ENCODE data around the gene THTPA. TPM values are rescaled to one million over a fixed set of nuclear protein-coding genes. Genes with fewer than 3 reads are reported as not detected.
A peak's percentile ranks its signal among the peaks of the same experiment; 100 is the strongest.

THTPA gene
- total and polyA plus RNA-seq, 2 of the 13 experiments (the other 11 are each of a cell fraction or from before 2014, with no cell fraction given) = 7.4 to 8.7 TPM

GRCh38 chr14:23583761-23584526 lies 27.9 kb downstream of the THTPA start (continued):
- peak; percentile 63 for TF ChIP-seq THRA (CRISPR knock-in tag; IDR thresholded peaks at IDR 0.05; ENCODE audit: borderline replicate concordance)
- TF ChIP-seq PHF8 (CRISPR knock-in tag; IDR thresholded peaks at IDR 0.05) = peak; percentile 58
- peak in 1 of 2 experiments; percentile 94; a peak in 2 of 4 replicates for TF ChIP-seq POLR2A (IDR thresholded peaks at IDR 0.05; ENCODE audit: insufficient read depth in 1 of 2, low read depth in 2 of 2, low read length in 2 of 2)
- peak; percentile 97 for TF ChIP-seq ZNF607 (CRISPR knock-in tag; IDR thresholded peaks at IDR 0.05; ENCODE audit: borderline replicate concordance)
- TF ChIP-seq ZNF431 (CRISPR knock-in tag; IDR thresholded peaks at IDR 0.05; ENCODE audit: borderline replicate concordance, low read depth) = peak; percentile 96; the same call in 1 of the 2 replicates
- TF ChIP-seq ZNF7 (CRISPR knock-in tag; IDR thresholded peaks at IDR 0.05) = peak; percentile 71
- TF ChIP-seq SMAD3 (CRISPR knock-in tag; IDR thresholded peaks at IDR 0.05) = peak; percentile 95
- TF ChIP-seq, protein P1, sequence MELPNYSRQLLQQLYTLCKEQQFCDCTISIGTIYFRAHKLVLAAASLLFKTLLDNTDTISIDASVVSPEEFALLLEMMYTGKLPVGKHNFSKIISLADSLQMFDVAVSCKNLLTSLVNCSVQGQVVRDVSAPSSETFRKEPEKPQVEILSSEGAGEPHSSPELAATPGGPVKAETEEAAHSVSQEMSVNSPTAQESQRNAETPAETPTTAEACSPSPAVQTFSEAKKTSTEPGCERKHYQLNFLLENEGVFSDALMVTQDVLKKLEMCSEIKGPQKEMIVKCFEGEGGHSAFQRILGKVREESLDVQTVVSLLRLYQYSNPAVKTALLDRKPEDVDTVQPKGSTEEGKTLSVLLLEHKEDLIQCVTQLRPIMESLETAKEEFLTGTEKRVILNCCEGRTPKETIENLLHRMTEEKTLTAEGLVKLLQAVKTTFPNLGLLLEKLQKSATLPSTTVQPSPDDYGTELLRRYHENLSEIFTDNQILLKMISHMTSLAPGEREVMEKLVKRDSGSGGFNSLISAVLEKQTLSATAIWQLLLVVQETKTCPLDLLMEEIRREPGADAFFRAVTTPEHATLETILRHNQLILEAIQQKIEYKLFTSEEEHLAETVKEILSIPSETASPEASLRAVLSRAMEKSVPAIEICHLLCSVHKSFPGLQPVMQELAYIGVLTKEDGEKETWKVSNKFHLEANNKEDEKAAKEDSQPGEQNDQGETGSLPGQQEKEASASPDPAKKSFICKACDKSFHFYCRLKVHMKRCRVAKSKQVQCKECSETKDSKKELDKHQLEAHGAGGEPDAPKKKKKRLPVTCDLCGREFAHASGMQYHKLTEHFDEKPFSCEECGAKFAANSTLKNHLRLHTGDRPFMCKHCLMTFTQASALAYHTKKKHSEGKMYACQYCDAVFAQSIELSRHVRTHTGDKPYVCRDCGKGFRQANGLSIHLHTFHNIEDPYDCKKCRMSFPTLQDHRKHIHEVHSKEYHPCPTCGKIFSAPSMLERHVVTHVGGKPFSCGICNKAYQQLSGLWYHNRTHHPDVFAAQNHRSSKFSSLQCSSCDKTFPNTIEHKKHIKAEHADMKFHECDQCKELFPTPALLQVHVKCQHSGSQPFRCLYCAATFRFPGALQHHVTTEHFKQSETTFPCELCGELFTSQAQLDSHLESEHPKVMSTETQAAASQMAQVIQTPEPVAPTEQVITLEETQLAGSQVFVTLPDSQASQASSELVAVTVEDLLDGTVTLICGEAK (IDR thresholded peaks at IDR 0.05) = peak; percentile 32; the same call in 1 of the 2 replicates
- TF ChIP-seq, protein P1 (CRISPR knock-in tag; IDR thresholded peaks at IDR 0.05) = peak; percentile 65
- TF ChIP-seq IRF2 (CRISPR knock-in tag; IDR thresholded peaks at IDR 0.05) = peak; percentile 98
- peak; percentile 79; the same call in 1 of the 2 replicates for TF ChIP-seq DMAP1 (CRISPR knock-in tag; IDR thresholded peaks at IDR 0.05)
- TF ChIP-seq ZNF101 (CRISPR knock-in tag; IDR thresholded peaks at IDR 0.05; ENCODE audit: borderline replicate concordance, low read depth) = peak; percentile 92; the same call in 1 of the 2 replicates
- peak; percentile 94 for TF ChIP-seq TARDBP (CRISPR knock-in tag; IDR thresholded peaks at IDR 0.05)
- peak; percentile 65; the same call in 1 of the 2 replicates for TF ChIP-seq MYC (CRISPR knock-in tag; IDR thresholded peaks at IDR 0.05; ENCODE audit: borderline replicate concordance)
- peak; percentile 99 for TF ChIP-seq ZC3H13 (CRISPR knock-in tag; IDR thresholded peaks at IDR 0.05)
- 0 out of 2 replicates have a peak, but pooled peaks have one; percentile 77 for TF ChIP-seq ZSCAN30 (CRISPR knock-in tag; IDR thresholded peaks at IDR 0.05)
- 0 out of 2 replicates have a peak, but pooled peaks have one; percentile 3 for TF ChIP-seq FOXK2 (IDR thresholded peaks at IDR 0.05)
- TF ChIP-seq, protein P2, sequence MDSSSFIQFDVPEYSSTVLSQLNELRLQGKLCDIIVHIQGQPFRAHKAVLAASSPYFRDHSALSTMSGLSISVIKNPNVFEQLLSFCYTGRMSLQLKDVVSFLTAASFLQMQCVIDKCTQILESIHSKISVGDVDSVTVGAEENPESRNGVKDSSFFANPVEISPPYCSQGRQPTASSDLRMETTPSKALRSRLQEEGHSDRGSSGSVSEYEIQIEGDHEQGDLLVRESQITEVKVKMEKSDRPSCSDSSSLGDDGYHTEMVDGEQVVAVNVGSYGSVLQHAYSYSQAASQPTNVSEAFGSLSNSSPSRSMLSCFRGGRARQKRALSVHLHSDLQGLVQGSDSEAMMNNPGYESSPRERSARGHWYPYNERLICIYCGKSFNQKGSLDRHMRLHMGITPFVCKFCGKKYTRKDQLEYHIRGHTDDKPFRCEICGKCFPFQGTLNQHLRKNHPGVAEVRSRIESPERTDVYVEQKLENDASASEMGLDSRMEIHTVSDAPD (CRISPR knock-in tag; IDR thresholded peaks at IDR 0.05) = peak; percentile 94

All from HepG2 (cell line).